OCI-LY3 (cell line): Measurements from ENCODE around the gene YBX2.

Source experiments
- H2AFZ ChIP-seq: fragments of 200-600, 300-600 bp; shearing (Covaris generic); 2 replicates; pipeline ENCODE4 v1.6.0; 2014; ENCODE audit warnings: antibody characterized with exemption, low read depth, low read length
- H3K27ac ChIP-seq: fragments of 200-600, 300-600 bp; sonication (generic); 2 replicates; pipeline ENCODE4 v1.5.1; 2014; ENCODE audit warnings: mild to moderate bottlenecking, low read length, moderate library complexity, mixed read lengths
- H3K27me3 ChIP-seq: fragments of 200-600, 300-600 bp; sonication (generic); 2 replicates; pipeline ENCODE4 v1.6.1; 2014; ENCODE audit warnings: low read depth, low read length, mixed read lengths
- H3K36me3 ChIP-seq: fragments of 200-600, 300-600 bp; sonication (generic); replicated peaks from 2 replicates; pipeline ENCODE3; 2014; ENCODE audit warnings: low read depth, low read length, mixed read lengths
- H3K4me1 ChIP-seq: fragments of 300-600, 200-600 bp; sonication (generic); 2 replicates; pipeline ENCODE4 v1.6.1; 2014; ENCODE audit warnings: low read length, mixed read lengths
- H3K4me2 ChIP-seq: fragments of 200-600, 300-600 bp; sonication (generic); 2 replicates; pipeline ENCODE4 v1.6.1; 2014; ENCODE audit warnings: low read length, mixed read lengths
- H3K4me3 ChIP-seq: fragments of 300-600, 200-600 bp; sonication (generic); 2 replicates; pipeline ENCODE4 v1.5.1; 2014; ENCODE audit warnings: antibody characterized with exemption, mild to moderate bottlenecking, low read length, moderate library complexity
- H3K79me2 ChIP-seq: fragments of 300-600, 200-600 bp; shearing (Covaris generic); 2 replicates; pipeline ENCODE4 v1.6.1; 2014; ENCODE audit warnings: mild to moderate bottlenecking, low read length, mixed read lengths
- H3K9ac ChIP-seq: fragments of 300-600, 200-600 bp; shearing (Covaris generic); 2 replicates; pipeline ENCODE4 v1.6.0; 2014; ENCODE audit warnings: mild to moderate bottlenecking, low read length, moderate library complexity
- H3K9me3 ChIP-seq: fragments of 200-600, 300-600 bp; shearing (Covaris generic); 2 replicates; pipeline ENCODE4 v1.6.1; 2014; ENCODE audit warnings: low read length, mixed read lengths; ENCODE audit not compliant: insufficient read depth
- H4K20me1 ChIP-seq: fragments of 200-600, 300-600 bp; sonication (generic); 2 replicates; pipeline ENCODE4 v1.6.1; 2016; ENCODE audit warnings: low read length, mixed read lengths; ENCODE audit not compliant: insufficient read depth
- EZH2phosphoT487 ChIP-seq: fragments of 200-600 bp; shearing (Covaris generic); IDR thresholded peaks from 2 replicates; pipeline ENCODE4 v1.6.1; 2018; ENCODE audit warnings: antibody characterized with exemption, mixed run types, low read depth
- TF ChIP-seq, protein P1 (sequence below): fragments of 200-600, 300-600 bp; sonication (generic); IDR thresholded peaks from 2 replicates; pipeline ENCODE4 v1.5.1; 2014; ENCODE audit warnings: antibody characterized with exemption, low read length, low read depth

YBX2 gene

GRCh38 chr17:7325031-7325528 is 30.6 kb upstream of the YBX2 start:
- Histone ChIP-seq H3K9me3 (no peaks in the 10 kb centered on the region), H3K79me2 (peaks cover 16% of the 10 kb centered on the region), H3K9ac (no peak overlapping the region), H3K27me3 (no peaks in the 10 kb centered on the region), H3K4me1 (peaks cover 8% of the 10 kb centered on the region), H4K20me1 (no peaks in the 10 kb centered on the region), H2AFZ (no peak overlapping the region), H3K4me3 (no peak overlapping the region), H3K27ac (no peak overlapping the region), H3K36me3 (peaks cover 17% of the 10 kb centered on the region), H3K4me2 (no peak overlapping the region)
- no peak for TF ChIP-seq EZH2phosphoT487
- TF ChIP-seq, protein P1, sequence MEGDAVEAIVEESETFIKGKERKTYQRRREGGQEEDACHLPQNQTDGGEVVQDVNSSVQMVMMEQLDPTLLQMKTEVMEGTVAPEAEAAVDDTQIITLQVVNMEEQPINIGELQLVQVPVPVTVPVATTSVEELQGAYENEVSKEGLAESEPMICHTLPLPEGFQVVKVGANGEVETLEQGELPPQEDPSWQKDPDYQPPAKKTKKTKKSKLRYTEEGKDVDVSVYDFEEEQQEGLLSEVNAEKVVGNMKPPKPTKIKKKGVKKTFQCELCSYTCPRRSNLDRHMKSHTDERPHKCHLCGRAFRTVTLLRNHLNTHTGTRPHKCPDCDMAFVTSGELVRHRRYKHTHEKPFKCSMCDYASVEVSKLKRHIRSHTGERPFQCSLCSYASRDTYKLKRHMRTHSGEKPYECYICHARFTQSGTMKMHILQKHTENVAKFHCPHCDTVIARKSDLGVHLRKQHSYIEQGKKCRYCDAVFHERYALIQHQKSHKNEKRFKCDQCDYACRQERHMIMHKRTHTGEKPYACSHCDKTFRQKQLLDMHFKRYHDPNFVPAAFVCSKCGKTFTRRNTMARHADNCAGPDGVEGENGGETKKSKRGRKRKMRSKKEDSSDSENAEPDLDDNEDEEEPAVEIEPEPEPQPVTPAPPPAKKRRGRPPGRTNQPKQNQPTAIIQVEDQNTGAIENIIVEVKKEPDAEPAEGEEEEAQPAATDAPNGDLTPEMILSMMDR = no peak

DNA sequence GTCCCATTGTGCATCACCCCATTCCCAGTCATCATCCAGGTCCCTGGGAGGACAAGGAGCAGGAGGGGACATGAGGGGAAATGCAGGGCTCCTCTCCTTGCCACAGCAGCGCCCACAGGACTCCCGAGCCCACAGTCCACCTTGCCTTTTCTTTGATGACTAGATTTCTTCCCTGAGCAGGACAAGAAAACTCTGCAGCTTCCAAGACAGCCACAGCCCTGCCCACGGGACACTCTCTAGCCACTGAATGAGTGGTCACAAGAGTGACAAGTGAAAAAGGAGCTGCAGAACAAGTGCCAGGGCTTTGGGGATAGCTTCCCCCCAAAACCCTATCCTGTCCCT is 30.0 kb upstream of the YBX2 start:
- peaks cover 16% of the 10 kb centered on the region for H3K79me2 ChIP-seq
- no peaks in the 10 kb centered on the region for H4K20me1 ChIP-seq
- H3K36me3 ChIP-seq = peaks cover 17% of the 10 kb centered on the region
- peaks cover 8% of the 10 kb centered on the region for H3K4me1 ChIP-seq
- H3K9ac ChIP-seq = no peak overlapping the region
- no peak overlapping the region for H3K4me2 ChIP-seq
- H3K9me3 ChIP-seq = no peaks in the 10 kb centered on the region
- H2AFZ ChIP-seq = no peak overlapping the region
- no peak overlapping the region for H3K4me3 ChIP-seq
- TF ChIP-seq, protein P1 = no peak; the same call in 1 of the 2 replicates
- TF ChIP-seq EZH2phosphoT487 = no peak
- no peaks in the 10 kb centered on the region for H3K27me3 ChIP-seq
- no peak overlapping the region for H3K27ac ChIP-seq

GRCh38 chr17:7323731-7324437 is 29.4 kb upstream of the YBX2 start:
- peaks cover 17% of the 10 kb centered on the region for H3K36me3 ChIP-seq
- H3K79me2 ChIP-seq = peaks cover 15% of the 10 kb centered on the region
- H3K4me2 ChIP-seq = no peak overlapping the region
- H4K20me1 ChIP-seq = no peaks in the 10 kb centered on the region
- no peak for TF ChIP-seq EZH2phosphoT487
- TF ChIP-seq, protein P1 = peak; percentile 69
- H2AFZ ChIP-seq = no peak overlapping the region
- H3K27me3 ChIP-seq = no peaks in the 10 kb centered on the region
- H3K9ac ChIP-seq = no peak overlapping the region
- peaks cover 8% of the 10 kb centered on the region for H3K4me1 ChIP-seq
- H3K27ac ChIP-seq = no peak overlapping the region
- no peak overlapping the region for H3K4me3 ChIP-seq
- H3K9me3 ChIP-seq = no peaks in the 10 kb centered on the region

GRCh38 chr17:7322520-7323194 is 28.2 kb upstream of the YBX2 start:
- Histone ChIP-seq H3K27ac (no peak overlapping the region), H3K79me2 (peaks cover 3% of the 10 kb centered on the region), H3K9me3 (no peaks in the 10 kb centered on the region), H3K36me3 (peaks cover 20% of the 10 kb centered on the region), H3K27me3 (no peaks in the 10 kb centered on the region), H3K4me2 (no peak overlapping the region), H2AFZ (no peak overlapping the region), H4K20me1 (no peaks in the 10 kb centered on the region), H3K4me1 (peaks cover under 1% of the 10 kb centered on the region), H3K4me3 (no peak overlapping the region), H3K9ac (no peak overlapping the region)
- TF ChIP-seq, protein P1 = no peak
- no peak for TF ChIP-seq EZH2phosphoT487
